ENCODE measurements around the gene NAP1L4. TPM values are rescaled to one million over a fixed set of nuclear protein-coding genes. Genes with fewer than 3 reads are reported as not detected.

NAP1L4 gene
- total RNA-seq, 1 experiment from 2014 or later = 144 TPM

GRCh38 chr11:2949920-2950319 is 42.2 kb downstream of the NAP1L4 start:
- Histone ChIP-seq H4K20me1 (ENCODE audit: insufficient read depth) (no peaks in the 10 kb centered on the region), H3K4me2 (ENCODE audit: low read length) (no peak overlapping the region), H3K9me3 (ENCODE audit: control insufficient read depth in 1 of 2, insufficient read depth in 1 of 2, low read depth in 1 of 2, low read length in 2 of 2) (no peaks in the 10 kb centered on the region), H3K9ac (ENCODE audit: low read length) (no peak overlapping the region), H3K9me2 (ENCODE audit: insufficient read depth) (no peaks in the 10 kb centered on the region), H3K79me2 (ENCODE audit: insufficient read depth, low read length) (peaks cover 35% of the 10 kb centered on the region; the same call in 1 of the 2 replicates), H3K4me1 (ENCODE audit: control insufficient read depth in 1 of 2, insufficient read depth in 2 of 2, low read length in 2 of 2) (peaks cover 0 to 16% of the 10 kb centered on the region in 2 experiments; a peak in 1 of 4 replicates), H3K36me3 (ENCODE audit: control insufficient read depth in 1 of 2, insufficient read depth in 2 of 2, low read length in 2 of 2) (peaks cover 43 to 61% of the 10 kb centered on the region in 2 experiments; a peak in 3 of 4 replicates), H3K4me3 (replicated peaks in 1 of 2; ENCODE audit: low read depth in 1 of 2, low read length in 2 of 2) (no peak overlapping the region), H2AFZ (ENCODE audit: low read depth, low read length, poor library complexity, severe bottlenecking) (no peak overlapping the region), H3K27ac (ENCODE audit: low read depth, low read length) (no peak overlapping the region), H3K27me3 (ENCODE audit: insufficient read depth, low read length) (no peaks in the 10 kb centered on the region)
- ChIA-PET POLR2A (no interaction called here), CTCF (no interaction called here), RAD21 (ENCODE audit: low non-redundant PET in 1 of 2, low total read pairs in 2 of 2, uncharacterized antibody in 2 of 2, unreplicated experiment in 2 of 2) (no interaction called here)
- ATAC-seq (no peak), DNase-seq (ENCODE audit: low read depth, low spot score) (no peak)
- intact Hi-C loops (cut with micrococcal nuclease) = no loop called here
- no peak for TF ChIP-seq ELF1 (IDR thresholded peaks at IDR 0.05; ENCODE audit: borderline replicate concordance, low read depth)
- no peak for TF ChIP-seq ZNF274 (IDR thresholded peaks at IDR 0.05; ENCODE audit: low read depth, low read length)
- TF ChIP-seq EGR1 (IDR thresholded peaks at IDR 0.05; ENCODE audit: low read depth) = no peak
- no TSS peak for BruUV-seq (replicated peaks)

GRCh38 chr11:2947744-2948143 is 44.4 kb downstream of the NAP1L4 start:
- no peaks in the 10 kb centered on the region for H3K9me3 ChIP-seq (ENCODE audit: control insufficient read depth in 1 of 2, insufficient read depth in 1 of 2, low read depth in 1 of 2, low read length in 2 of 2)
- BruUV-seq (replicated peaks) = no TSS peak
- H3K27ac ChIP-seq (ENCODE audit: low read depth, low read length) = no peak overlapping the region
- RAD21 ChIA-PET (ENCODE audit: low non-redundant PET in 1 of 2, low total read pairs in 2 of 2, uncharacterized antibody in 2 of 2, unreplicated experiment in 2 of 2) = no interaction called here
- DNase-seq (ENCODE audit: low read depth, low spot score) (no peak), ATAC-seq (no peak)
- H3K4me2 ChIP-seq (ENCODE audit: low read length) = no peak overlapping the region
- H3K4me3 ChIP-seq (replicated peaks in 1 of 2; ENCODE audit: low read depth in 1 of 2, low read length in 2 of 2) = no peak overlapping the region
- intact Hi-C loops (cut with micrococcal nuclease) = no loop called here
- POLR2A ChIA-PET = no interaction called here
- H3K9me2 ChIP-seq (ENCODE audit: insufficient read depth) = no peaks in the 10 kb centered on the region
- peaks cover 0 to 29% of the 10 kb centered on the region in 2 experiments; a peak in 2 of 4 replicates for H3K4me1 ChIP-seq (ENCODE audit: control insufficient read depth in 1 of 2, insufficient read depth in 2 of 2, low read length in 2 of 2)
- CTCF ChIA-PET = interaction anchor here (1.4 kb wide), 1 partner anchor 14 kb away, joined by 3 read pairs; no protein-coding TSS in a partner anchor
- H3K9ac ChIP-seq (ENCODE audit: low read length) = no peak overlapping the region
- no peaks in the 10 kb centered on the region for H4K20me1 ChIP-seq (ENCODE audit: insufficient read depth)
- peaks cover 35% of the 10 kb centered on the region; the same call in 1 of the 2 replicates for H3K79me2 ChIP-seq (ENCODE audit: insufficient read depth, low read length)
- peaks cover 29 to 47% of the 10 kb centered on the region in 2 experiments; a peak in 2 of 4 replicates for H3K36me3 ChIP-seq (ENCODE audit: control insufficient read depth in 1 of 2, insufficient read depth in 2 of 2, low read length in 2 of 2)
- H3K27me3 ChIP-seq (ENCODE audit: insufficient read depth, low read length) = no peaks in the 10 kb centered on the region
- H2AFZ ChIP-seq (ENCODE audit: low read depth, low read length, poor library complexity, severe bottlenecking) = no peak overlapping the region
- TF ChIP-seq POLR2A (IDR thresholded peaks at IDR 0.05; ENCODE audit: borderline replicate concordance, extremely low read depth, insufficient read depth, insufficient read length) (no peak), ZNF274 (IDR thresholded peaks at IDR 0.05; ENCODE audit: low read depth, low read length) (no peak), CBX3 (IDR thresholded peaks at IDR 0.05; ENCODE audit: low read depth) (no peak), ATF3 (IDR thresholded peaks at IDR 0.05) (no peak), YY1 (IDR thresholded peaks at IDR 0.05; ENCODE audit: extremely low read depth, insufficient replicate concordance, low read depth, low read length) (no peak), ELF1 (IDR thresholded peaks at IDR 0.05; ENCODE audit: borderline replicate concordance, low read depth) (no peak), ZFX (IDR thresholded peaks at IDR 0.05) (no peak), CEBPB (IDR thresholded peaks at IDR 0.05; ENCODE audit: low read depth) (no peak), POLR2AphosphoS5 (IDR thresholded peaks at IDR 0.05; ENCODE audit: low read depth, low read length) (no peak), TCF7L2 (IDR thresholded peaks at IDR 0.05; ENCODE audit: borderline replicate concordance, extremely low read depth, insufficient read depth, insufficient read length) (no peak), CTCF (IDR thresholded peaks at IDR 0.05 in 2 of 3, conservative IDR thresholded peaks at IDR 0.05 in 1 of 3; ENCODE audit: borderline replicate concordance in 1 of 3, insufficient read depth in 1 of 3, low read depth in 2 of 3, low read length in 2 of 3) (no peak)

Measured in HCT116 (cell line).